HG03460 (cell line): ENCODE results near the gene NANP.
"Not testable (repeated sequence)": the region's sequence is repeated elsewhere in the genome, so short reads cannot be mapped to it uniquely, and the experiment has no call there.

Experiments
- ATAC-seq: cut with Tn5 transposase; IDR thresholded peaks from one replicate; pipeline ENCODE4 v1.9.1; 2021; ENCODE audit not compliant: unreplicated experiment

Gene NANP, protein sequence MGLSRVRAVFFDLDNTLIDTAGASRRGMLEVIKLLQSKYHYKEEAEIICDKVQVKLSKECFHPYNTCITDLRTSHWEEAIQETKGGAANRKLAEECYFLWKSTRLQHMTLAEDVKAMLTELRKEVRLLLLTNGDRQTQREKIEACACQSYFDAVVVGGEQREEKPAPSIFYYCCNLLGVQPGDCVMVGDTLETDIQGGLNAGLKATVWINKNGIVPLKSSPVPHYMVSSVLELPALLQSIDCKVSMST

DNA sequence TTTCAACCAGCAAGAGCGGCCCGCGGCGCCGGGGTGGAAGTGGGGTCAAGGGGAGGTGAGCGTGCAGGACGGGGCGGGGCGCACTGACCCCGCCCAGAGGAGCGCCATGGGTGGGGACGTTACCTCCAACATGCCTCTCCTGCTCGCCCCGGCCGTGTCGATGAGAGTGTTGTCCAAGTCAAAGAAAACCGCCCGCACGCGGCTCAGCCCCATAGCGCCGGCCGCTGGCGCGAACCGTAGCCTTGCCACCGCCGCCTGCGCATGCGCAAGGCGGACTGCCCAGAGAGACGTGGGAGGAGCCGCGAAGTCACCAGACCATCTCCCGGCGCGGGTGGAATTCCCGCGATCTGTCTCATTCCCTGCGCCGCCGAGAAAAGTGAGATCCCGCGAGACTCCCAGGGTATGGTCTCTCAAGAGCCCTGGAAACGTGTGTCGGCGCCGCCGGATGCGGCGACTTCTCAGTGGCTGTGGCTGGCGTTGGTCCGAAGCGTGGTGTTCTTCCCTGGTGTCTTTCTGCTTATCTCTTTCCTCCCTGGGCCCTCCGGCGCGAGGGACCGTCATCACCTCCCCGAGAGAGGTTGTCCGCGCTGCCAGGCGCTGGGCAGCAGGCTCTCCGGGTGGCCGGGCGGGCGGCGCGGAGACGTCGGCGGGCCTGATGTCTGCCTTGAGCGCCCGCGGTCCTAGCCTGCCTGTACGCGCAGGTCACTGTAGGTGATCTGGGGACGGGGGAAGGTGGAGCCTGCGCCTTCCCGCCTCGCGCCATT is at the start of gene NANP:
NANP (minus strand) TSS at position 279 of the 764 bp plus-strand sequence; CDS start at position 213, 66 bp downstream.
- ATAC-seq = peak; percentile 83

GRCh38 chr20:25672659-25673235 is 48.9 kb upstream of the NANP start:
- no peak for ATAC-seq

- ATAC-seq = no peak
Measured at GRCh38 chr20:25669826-25670422, 46.1 kb upstream of the NANP start.

- ATAC-seq = no peak
Measured at GRCh38 chr20:25668446-25668845, 44.6 kb upstream of the NANP start.

GRCh38 chr20:25659999-25660398 is 36.2 kb upstream of the NANP start:
- ATAC-seq = no peak

- ATAC-seq = no peak
Measured at GRCh38 chr20:25654487-25654886, 30.7 kb upstream of the NANP start.

DNA sequence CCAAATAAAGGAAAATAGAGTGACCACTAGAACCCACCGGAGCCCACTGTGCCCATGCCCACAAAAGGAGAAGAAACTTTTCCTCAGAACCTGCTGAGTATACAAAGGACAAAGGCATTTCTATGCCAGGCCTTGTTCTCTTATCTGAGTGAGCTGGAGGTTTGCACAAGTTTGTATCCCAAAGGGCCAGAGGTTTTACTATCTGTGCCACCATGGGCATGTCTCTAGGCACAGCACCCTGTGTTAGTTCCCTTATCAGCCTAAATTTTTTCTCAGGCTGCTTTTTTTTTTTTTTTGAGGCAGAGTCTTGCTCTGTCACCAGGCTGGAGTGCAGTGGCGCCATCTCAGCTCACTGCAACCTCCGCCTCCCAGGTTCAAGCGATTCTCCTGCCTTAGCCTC is 29.1 kb upstream of the NANP start:
- ATAC-seq = not testable (repeated sequence)

DNA sequence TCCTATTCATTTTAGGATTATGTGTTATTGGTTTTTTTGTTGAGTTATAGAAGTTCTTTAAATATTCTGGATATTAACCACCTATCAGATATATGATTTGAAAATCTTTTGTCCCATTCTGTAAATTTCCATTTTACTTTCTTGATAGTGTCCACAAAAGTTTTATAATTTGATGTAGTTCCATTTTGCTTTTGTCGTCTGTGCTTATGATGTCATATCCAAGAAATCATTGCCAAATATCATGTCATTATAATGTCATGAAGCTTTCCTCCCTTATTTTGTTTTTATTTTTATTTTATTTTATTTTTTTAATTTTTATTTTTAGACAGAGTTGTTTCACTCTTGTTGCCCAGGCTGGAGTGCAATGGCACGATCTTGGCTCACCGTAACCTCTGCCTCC is 21.0 kb upstream of the NANP start:
- no peak for ATAC-seq

GRCh38 chr20:25643716-25644115 is 19.9 kb upstream of the NANP start:
- no peak for ATAC-seq

DNA sequence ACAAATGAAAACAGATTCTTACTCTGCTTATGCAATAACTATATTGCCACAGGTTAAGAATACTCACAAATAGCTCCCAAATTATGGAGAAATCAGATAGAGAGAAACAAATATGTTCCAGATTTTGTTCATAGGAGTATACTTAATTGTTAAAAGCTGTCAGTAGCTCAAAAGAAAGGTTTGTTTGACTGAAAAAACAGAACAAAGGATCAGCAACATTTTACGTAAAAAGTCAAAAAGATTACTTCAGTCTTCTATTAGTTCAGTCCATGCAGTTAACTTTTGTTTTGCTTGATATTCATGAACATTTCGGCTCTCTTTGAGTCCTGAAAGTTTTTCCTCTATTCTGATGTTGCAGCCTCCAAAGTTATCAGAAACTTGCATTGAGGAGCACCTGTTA is 13.4 kb upstream of the NANP start:
- no peak for ATAC-seq

DNA sequence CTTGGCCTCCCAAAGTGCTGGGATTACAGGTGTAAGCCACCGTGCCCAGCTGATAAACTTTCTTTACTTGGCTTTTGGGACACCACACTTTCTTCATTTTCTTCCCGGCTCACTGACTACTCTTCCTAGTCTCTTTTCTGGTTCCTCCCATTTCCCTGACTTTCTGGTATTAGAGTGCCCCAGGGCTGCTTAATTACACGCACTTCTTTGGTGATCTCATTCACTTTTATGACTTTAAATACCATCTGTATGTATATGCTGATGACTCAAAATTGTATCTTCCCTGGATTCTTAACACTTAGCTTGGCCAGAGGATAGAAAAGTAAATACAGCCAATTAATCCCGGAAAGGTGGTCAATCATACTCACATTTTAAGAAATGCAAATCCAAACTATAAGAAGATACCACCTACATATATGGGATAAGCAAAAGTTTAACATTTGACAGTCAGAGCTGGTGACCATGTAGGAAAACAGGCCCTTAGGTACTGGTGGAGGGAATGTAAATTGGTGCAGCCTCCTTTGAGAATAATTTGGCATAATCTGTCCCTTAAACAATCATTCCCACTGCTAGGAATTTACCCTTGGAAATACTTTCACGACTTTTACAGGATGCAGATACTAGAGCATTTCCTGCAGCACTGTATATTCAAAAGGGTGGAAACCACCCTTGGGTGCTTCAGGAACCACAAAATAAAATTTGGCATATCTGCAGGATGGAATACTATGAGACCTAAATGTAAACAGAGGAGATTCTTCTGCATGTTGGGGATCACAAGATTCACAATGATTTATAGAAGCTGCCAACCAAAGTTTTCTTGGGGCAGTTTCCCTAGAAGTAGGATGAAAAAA is 9.4 kb upstream of the NANP start:
- ATAC-seq = no peak

GRCh38 chr20:25630615-25631014 is 6.8 kb upstream of the NANP start:
- ATAC-seq = not testable (repeated sequence)

DNA sequence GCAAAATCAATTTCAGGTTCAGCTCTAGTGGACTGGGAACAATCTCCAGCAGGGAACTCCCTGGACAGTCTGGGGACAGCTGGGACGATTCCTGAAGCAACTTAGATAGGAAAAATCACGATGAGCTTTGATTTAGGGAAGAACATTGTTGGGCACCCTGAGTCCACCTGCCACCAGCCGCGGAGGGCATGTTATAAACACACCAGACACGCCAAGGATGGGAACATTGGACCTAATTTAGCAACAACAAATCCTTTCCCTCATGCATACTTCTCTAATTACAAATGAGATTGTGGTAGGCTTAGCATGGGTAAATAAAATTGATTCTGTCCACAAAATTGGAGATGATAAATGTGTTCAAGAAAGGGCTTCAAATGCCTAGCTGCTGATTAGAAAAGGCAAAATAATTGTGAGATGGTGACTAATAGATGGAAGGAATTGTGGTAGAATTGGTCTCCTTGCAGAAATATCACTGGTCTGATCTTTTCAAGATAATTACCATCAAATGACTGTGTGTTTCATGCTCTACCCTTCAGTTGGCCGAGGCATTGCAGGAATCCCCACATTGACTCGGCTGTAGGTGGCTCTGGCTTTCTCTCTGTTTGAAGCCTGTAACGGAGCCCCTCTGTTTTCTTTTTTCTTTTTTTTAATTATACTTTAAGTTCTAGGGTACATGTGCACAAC is 6.1 kb upstream of the NANP start:
- no peak for ATAC-seq

DNA sequence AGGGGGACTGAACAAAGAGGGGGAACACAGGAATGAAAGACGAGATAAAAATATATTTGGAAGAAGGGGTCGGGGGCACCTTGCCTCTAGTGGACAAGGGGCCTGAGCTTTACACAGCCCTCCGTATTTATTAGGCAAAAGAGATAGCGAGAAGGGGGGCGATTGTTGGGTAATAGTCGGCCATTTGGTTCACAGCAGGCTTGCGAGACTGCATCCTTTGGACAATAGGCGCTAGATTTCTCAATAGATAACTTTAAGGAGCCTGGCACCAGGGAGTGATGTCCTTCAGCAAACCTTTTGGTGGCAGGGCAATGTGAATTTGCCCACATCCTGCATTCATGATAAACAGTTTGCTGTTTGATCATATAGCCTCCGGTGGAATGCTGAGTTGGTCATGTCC is 3.0 kb upstream of the NANP start:
- ATAC-seq = no peak

DNA sequence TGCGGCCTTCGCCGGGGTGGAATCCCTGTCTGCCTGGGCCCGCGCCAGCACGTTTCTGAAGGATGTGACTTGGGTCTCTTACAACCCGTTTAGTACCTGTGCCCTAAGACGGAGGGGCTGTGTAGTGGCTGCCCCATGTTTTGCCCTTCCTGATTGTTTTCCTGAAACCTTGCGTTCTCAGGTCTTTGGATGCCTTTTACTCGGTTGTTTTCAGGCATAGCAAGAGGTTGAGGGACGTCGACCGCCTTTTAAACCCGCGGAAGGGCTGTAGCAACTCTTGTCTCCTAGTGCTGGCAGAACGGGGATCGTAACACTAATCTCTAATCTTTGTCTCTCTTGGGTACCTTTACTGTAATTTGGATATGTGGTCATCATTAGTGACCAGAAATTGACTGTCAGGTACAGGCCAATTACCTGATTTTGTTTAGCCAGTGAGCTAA is 706 bp upstream of the NANP start:
- ATAC-seq = no peak

DNA sequence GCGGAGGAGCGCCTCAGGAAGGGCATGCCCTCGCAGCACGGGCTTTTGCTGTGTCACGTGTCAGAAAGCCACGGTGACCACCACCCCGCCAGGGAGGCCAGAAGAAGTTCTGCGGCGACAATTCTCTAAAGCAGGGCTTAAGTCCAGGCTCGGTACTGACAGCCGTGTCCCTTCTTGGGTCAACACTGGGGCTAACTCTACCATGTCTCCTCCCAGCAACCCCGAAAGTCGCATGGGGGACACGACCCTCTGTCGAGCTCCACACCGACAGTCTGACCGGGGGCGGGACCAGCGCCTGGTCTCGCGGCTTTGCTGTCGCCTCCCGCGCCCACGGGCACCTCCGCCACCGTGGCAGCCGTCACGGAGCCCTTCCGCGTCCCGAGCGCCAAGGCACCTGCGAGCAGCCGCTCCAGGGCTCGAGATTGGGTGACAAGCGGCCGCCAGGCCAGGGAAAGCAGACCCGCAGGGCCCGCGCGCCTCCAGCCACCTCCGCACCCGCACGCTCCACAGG is 534 bp downstream of the NANP start:
- peak; percentile 17 for ATAC-seq

GRCh38 chr20:25622450-25623224 is 1.2 kb downstream of the NANP start:
- no peak for ATAC-seq

DNA sequence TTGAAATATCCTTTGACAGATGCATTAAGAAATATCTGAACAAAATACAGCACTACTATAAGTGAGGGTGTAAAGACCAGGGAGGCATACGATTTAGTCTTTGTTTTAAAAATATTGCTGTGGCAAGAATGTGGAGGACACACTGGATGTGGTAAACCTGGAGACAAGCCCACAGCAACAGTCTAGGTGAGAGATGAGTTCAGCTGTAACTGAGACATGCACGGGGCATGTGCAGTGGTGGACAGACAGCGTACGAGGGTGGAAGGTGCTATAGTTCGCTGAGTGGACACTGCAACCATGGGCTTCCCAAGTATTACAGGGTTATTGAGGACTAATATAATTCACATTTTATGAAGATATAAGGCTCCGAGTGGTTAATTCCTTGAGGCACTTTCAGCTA is 1.8 kb downstream of the NANP start:
- no peak for ATAC-seq

- ATAC-seq = no peak
Measured at GRCh38 chr20:25619514-25619913, 4.3 kb downstream of the NANP start.
